Activated CD8-positive, alpha-beta memory T cell treated with anti-CD3 and anti-CD28 coated beads, Interleukin-2, amount 50 U/mL, for 1 hour (primary cell): ENCODE results near the gene SFTPD.
"Not testable (repeated sequence)": the region's sequence is repeated elsewhere in the genome, so short reads cannot be mapped to it uniquely, and the experiment has no call there.

Source experiments
- DNase-seq: peaks from one replicate; pipeline ENCODE4 v3.0.0-alpha.2; 2020; ENCODE audit errors: extremely low read depth

Gene SFTPD

GRCh38 chr10:79925614-79926013 lies 23.3 kb downstream of the SFTPD start:
- DNase-seq: no peak

- DNase-seq: no peak
Observed at GRCh38 chr10:79923669-79924068, 25.2 kb downstream of the SFTPD start.

GRCh38 chr10:79923145-79923544 lies 25.8 kb downstream of the SFTPD start:
- DNase-seq: no peak

- DNase-seq: not testable (repeated sequence)
Observed at GRCh38 chr10:79922011-79922412, 26.9 kb downstream of the SFTPD start.

- not testable (repeated sequence) for DNase-seq
Observed at GRCh38 chr10:79915838-79916237, 33.1 kb downstream of the SFTPD start.

GRCh38 chr10:79914512-79914911 lies 34.4 kb downstream of the SFTPD start:
- not testable (repeated sequence) for DNase-seq

GRCh38 chr10:79910836-79911235 lies 38.1 kb downstream of the SFTPD start:
- DNase-seq: no peak

GRCh38 chr10:79910344-79910743 lies 38.6 kb downstream of the SFTPD start:
- DNase-seq: no peak

- DNase-seq: no peak
Observed at GRCh38 chr10:79905322-79906314, 43.3 kb downstream of the SFTPD start.

- DNase-seq: no peak
Observed at GRCh38 chr10:79904671-79905321, 44.1 kb downstream of the SFTPD start.

- DNase-seq: not testable (repeated sequence)
Observed at GRCh38 chr10:79901571-79901970, 47.3 kb downstream of the SFTPD start.

- DNase-seq: no peak
Observed at GRCh38 chr10:79898597-79899325, 50.1 kb downstream of the SFTPD start.

- not testable (repeated sequence) for DNase-seq
Observed at GRCh38 chr10:79892896-79893295, 56.0 kb downstream of the SFTPD start.

- DNase-seq: no peak
Observed at GRCh38 chr10:79890469-79890868, 58.4 kb downstream of the SFTPD start.

GRCh38 chr10:79888984-79889383 lies 59.9 kb downstream of the SFTPD start:
- DNase-seq: not testable (repeated sequence)
